Cortex of kidney (tissue), 1 donor: ENCODE results near the gene MCM7.

ENCODE experiments used
- DNase-seq: peaks from one replicate; lab custom pipeline; 2025; lab: John Stamatoyannopoulos, UW

MCM7 gene

DNA sequence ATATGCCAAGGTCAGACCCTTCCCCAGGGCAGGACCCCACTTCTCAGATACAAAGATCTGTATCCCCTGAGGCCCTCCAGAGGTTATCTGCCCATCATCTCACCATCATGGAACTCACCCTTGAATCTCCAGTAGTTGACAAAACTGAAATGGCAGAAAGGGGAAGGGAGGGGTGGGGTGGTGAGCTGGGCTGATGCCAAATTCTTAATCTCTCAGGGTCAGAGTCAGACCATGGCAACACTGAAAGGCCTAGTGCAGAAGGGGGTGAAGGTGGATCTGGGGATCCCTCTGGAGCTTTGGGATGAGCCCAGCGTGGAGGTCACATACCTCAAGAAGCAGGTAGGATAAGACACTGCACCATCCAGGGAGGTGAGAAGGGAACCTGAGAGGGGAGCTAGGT lies 21.4 kb upstream of the MCM7 start:
- no peak for DNase-seq

DNA sequence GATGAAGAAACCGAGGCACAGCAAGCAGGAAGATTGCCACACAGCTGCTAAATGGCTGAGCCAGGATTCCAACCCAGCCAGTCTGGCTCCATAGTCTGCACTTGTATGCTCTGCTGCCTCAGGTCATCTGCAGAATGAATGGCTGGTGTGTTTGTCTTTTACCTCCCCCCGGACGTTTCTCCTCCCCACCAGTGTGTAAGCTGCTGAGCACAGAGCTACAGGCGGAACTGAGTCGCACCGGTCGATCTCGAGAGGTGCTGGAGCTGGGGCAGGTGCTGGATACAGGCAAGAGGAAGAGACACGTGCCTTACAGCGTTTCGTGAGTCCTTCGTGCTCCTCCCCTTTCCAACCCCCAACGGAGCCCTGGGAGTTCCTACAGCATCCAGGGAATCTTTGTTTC lies 20.9 kb upstream of the MCM7 start:
- no peak for DNase-seq

DNA sequence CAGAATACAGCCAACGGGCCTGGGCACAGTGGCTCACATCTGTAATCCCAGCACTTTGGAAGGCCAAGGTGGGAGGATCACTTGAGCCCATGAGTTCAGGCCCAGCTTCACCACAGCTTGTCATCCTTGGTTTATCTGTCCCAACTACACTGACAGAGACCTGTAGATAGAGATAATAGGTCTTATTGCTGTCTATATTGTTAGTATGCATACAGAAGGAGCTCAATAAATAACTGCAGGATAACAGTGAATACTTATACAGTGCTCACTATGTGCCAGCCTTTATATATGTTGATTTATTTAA lies 19.5 kb upstream of the MCM7 start:
- DNase-seq, result no peak

DNA sequence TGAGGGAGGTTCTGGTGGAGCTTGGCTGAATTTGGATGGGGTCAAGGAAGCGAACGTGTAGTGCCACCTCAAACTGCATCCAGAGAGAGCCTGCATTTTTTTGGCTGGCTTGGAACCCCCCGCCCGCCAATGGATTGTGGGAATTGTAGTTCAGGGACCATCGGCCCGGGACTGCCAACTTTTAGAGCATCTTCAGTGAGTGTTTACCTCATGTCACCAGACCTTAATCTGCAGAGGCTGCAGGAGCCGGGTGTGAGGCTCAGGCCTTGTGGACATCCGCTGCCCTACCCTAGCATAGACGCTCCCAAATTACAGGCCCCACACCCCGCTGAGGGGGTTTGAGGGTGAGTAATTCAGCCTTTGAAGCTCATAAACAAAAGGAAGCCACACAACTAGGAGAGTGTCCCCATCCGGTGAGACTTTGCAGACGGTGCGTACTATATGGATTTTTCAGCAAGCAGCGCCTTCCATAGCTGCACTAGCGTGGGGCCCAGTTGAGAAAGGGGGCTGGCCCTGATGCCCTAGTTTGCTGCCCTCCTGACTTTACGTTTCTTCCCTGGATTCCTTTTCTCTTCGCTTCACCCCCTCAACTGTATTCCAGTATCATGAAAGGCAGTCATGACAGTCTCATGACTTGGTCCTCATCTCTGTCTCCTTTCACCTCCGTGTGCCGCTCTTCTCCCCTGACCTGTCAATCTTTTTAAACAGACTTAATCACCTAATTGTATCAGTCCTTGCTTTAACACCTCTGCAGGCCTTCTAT lies 19.0 kb upstream of the MCM7 start:
- no peak for DNase-seq

DNA sequence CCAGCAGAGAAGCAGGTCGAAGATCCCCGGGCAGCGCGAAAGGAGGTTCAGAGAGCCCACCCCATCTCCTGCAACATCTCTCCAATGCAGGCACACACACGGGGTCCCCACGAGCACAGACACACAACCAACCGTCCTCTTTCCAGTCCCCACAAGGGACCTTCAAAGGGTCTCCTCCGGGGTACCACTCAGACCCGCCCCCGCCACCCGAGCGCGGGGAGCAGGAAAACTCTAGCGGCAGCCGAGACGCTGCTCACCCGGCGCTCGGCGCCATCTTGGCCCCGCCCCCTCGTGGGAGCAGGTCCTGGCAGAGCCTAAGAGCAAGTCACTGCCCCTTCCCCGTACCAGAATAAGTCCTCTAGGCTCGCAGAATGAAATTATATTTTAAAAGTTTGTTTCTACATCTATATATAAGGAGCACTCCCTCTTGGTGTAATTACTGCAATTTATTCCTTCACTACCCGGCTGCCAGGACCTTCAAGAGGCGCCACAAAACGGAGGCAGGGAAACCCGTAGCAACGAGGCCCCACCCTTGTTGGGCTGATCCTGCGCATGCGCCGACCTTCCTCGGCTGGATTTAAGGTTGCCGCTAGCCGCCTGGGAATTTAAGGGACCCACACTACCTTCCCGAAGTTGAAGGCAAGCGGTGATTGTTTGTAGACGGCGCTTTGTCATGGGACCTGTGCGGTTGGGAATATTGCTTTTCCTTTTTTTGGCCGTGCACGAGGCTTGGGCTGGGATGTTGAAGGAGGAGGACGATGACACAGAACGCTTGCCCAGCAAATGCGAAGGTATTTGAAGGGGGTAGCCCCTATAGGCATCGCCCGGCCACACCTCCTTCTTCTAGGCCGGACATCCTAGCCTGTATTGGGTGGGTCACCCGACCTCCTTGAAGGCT lies 18.1 kb upstream of the MCM7 start, which contains the start of the genes CNPY4 and TAF6:
TSS of gene CNPY4 (plus strand) at position 563 of the 898 bp plus-strand sequence. CDS start at position 674, 111 bp downstream.
TSS of gene TAF6 (minus strand) at position 287 of the 898 bp plus-strand sequence. CDS start 5,149 bp downstream, outside the sequence.
- no peak for DNase-seq

DNA sequence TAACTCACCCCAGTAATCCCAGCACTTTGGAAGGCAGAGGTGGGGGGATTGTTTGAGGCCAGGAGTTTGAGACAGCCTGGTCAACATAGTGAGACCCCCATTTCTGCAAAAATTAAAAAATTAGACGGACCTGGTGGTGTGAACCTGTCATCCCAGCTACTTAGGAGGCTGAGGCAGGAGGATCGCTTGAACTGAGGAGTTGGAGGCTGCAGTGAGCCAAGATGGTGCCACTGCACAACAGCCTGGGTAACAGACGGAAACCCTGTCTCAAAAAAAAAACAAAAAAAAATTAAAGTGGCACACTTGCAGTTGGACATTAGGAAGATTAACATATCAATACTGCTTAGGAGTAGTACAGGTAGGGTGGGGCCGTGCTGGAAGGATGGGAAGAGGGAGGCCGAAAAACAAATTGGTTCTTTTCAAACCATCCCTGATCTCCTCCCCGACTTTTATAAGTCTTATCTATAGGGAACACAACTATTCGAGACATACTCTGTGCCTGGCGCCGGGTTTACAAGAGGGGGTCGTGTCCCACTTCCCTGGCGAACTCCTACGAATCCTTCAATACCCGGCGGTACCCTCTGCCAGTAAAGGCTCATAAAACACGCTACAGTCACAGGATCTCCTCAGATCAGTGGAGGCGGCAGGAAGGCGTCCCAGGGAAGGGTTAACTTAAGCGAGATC lies 17.3 kb upstream of the MCM7 start:
- no peak for DNase-seq

DNA sequence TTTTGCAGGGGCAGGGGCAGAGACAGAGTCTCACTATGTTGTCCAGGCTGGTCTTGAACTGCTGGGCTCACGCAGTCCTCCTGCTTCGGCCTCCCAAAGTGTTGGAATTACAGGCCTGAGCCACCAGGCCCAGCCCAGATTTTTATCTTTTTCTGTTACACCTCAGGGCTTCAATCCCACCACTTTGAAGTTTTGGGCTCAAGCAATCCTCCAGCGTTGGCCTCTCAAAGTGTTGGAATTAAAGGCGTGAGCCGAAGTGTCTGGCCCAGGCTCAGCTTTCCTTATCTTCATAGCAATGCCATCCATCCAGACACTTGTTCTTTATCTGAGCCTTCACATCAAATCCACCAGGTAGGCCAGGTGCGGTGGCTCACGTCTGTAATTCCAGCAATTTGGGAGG lies 13.8 kb upstream of the MCM7 start:
- DNase-seq, result no peak

DNA sequence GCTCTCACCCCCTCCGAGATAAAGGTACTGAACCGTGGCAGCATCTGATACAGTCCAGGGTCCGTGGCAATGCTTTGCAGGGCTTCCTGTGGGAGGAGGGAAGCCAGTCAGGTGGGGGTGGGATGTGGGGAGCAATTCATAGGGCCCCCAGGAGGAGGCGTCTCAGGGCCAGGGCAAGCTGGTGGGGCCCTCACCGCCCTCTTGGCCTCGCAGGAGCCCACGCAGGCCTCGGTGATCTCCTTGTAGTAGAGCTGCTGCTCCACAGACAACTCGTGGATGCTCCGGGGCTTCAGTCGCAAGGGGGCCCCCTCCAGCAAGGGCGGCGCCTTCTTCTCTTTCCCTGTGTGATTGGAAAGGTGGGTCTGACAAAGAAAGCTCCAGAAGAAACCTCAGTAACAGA lies 10.7 kb upstream of the MCM7 start:
- DNase-seq, result no peak

DNA sequence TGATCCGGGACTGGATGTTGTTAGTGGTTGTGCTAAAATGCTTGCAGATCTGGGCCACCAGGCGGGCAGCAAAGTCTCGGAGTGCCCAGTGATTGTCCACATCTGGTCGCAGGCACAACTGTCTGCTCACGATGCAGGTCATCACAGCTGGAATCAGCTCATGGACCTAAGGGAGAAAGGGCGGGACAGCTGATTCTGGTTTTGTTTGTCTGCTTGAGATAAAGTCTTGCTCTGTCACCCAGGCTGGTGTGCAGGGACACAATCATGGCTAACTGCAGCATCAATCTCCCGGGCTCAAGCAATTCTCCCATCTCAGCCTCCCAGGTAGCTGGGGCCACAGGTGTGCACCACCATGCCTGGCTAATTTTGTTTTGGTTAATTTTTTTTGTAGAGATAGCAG lies 10.0 kb upstream of the MCM7 start:
- DNase-seq, result no peak

DNA sequence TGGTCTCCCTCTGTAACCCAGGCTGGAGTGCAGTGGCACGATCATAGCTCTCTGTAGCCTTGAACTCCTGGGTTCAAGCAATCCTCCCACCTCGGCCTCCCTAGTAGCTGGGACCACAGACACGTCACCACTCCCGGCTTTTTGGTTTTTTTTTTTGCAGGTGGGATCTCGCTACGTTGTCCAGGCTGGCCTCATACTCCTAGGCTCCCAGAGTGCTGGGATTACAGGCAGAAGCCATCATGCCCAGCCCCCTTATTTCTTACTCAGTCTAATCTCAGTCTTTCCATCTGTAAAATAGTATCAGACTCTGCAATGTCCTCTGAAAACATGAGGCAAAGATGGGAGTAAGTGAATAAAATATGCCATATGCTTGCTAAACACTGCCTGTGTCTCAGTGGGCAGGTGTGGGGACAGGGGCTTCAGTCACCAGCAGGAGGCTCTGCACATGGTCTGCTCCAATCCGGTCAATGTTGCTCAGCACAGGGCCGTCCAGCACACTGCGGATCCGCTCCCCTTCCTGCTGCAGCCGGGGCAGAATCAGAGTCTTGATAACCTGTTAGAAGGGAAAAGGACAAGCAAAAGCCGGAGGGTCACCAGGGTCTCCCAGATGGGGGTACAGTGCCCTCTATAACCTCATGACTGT lies 8.4 kb upstream of the MCM7 start:
- no peak for DNase-seq

DNA sequence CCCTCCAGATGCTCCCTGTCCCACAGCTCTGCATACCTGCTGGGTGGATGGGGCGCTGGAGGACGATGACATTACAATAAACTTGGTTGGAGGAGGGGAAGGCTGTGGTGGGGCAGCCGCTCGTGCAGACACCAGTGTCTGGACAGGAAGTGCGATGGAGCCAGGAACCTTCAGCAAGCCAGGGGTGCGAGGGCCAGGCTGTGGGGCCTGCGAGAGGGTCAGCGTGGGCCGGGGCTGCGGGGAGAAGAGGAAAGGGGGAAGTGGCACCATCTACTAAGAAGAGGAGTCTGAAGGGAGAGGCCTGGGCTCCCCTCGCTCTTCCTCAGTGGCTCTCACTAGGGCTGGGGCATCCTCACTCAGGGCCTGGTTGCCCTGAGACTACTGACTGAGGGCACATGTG lies 6.7 kb upstream of the MCM7 start:
- no peak for DNase-seq

DNA sequence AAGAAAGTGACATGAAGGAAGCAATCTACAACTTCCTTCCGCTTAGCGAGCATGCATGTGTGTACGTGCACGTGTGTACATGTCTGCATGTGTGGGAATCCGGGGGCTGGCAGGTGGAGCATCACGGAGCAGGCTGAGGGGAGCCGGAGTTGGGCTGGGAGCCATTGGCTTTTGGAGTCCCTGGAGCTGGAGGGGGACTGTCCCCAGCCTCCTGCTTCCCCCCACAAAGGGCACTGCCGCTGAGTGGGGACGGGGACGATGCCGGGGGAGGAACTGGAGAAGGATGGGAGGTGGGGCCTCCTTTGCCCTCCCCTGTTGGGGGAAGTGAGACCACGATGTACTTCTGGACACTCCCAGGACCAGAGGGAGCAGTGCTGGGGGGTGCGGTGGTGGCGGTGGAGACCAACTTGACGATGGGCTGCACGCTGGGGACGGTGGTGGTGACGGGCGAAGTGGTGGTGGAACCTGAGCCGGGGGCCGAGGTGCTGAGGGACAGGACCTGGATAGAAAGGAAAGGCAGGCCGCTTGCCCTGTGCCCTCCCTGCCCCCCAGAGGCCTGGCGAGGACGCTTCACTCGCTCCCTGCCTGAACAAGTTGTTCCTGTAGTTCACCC lies 6.0 kb upstream of the MCM7 start:
- no peak for DNase-seq

DNA sequence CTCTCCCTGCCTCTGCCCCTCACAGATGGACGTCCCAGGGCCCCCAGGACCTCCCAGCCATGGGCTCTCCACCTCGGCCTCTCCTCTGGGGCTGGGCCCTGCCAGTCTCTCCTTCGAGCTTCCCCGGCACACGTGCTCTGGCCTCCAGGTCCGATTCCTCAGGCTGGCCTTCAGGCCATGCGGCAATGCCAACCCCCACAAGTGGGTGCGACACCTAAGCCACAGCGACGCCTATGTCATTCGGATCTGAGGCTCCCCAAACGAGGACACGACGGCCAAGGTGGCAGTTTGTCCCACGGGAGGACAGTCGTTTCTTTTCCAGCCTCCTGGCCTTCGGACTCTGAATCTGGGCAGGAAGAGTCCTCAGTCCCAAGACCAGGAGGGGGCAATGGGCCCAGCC lies 5.4 kb upstream of the MCM7 start:
- DNase-seq, result no peak

DNA sequence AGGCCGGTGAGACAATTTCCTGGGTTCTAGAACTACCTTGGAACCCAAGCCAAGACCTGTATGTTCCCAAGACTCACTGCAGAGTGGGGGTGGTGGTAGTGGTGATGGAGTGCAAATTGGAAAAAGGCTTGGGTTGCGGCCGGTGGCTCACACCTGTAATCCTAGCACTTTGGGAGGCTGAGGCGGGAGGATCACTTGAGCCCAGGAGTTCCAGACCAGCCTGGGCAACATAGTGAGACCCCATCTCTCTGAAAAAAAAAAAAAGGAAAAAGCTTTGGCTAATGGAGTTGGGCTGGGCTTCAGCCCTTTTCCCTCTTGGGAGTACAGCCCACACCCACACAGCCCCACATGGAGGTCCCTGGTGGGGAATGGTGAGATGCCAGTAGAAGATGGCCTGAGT lies 4.3 kb upstream of the MCM7 start:
- no peak for DNase-seq

DNA sequence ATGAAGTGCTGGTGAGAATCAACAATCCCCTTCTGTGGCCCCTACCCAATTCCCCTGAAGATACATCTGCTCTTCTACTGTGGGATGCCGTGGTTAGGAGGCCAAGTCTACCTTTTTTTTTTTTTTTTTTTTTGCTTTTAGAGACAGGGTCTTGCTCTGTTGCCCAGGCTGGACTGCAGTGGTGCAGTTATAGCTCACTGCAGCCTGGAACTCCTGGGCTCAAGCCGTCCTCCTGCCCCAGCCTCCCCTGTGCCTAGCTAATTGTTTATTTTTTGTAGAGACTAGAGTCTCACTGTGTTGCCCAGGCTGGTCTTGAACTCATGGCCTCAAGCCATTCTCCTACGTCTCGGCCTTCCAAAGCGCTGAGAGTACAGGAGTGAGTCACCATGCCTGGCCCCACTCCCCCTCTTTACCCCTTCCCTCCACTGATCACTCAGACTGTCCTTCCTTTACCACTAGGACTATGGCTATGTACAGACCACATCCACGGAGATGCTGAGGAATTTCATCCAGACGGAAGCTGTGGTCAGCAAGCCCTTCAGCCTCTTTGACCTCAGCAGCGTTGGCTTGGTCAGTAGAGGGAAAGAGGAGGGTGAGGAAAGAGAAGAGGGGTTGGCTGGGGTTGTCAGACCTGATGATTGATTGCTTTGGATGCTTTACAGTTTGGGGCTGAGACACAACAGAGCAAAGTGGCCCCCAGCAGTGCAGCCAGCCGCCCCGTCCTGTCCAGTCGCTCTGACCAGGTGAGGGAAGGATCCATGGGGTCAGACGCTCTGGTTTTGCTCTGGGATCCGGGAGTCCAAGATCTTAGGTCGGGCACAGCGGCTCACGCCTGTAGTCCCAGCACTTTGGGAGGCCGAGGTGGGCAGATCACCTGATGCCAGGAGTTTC lies 2.0 kb upstream of the MCM7 start:
- no peak for DNase-seq

DNA sequence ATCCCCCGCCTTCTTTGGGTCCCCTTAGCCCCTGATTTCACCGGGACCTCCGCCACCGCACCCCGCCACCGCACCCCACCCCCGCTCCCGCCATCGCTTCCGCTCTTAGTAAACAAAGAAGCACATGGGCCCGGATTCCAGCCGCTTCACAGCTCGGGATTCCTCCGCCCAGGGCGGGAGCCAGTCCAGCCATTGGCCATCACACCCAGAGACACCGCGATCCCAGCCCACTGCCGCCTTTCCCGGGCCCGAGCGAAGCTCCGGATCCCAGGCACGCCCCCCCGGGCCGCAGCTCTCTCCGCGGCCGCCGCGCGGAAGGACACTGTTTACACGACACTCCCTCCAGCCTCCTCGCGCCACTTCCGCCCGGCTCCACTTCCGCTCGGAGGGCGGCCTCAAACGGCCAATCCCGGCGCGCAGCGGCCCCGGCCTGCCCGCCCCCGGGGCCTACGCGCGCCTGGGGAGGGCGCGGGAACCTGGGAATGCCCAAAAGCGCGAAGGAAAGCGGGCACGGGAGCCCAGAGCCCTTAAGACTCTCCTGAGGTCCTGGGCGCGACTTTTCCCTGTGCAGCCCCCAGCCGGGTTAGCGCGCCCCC lies 679 bp downstream of the MCM7 start:
- DNase-seq, result peak; percentile 33

DNA sequence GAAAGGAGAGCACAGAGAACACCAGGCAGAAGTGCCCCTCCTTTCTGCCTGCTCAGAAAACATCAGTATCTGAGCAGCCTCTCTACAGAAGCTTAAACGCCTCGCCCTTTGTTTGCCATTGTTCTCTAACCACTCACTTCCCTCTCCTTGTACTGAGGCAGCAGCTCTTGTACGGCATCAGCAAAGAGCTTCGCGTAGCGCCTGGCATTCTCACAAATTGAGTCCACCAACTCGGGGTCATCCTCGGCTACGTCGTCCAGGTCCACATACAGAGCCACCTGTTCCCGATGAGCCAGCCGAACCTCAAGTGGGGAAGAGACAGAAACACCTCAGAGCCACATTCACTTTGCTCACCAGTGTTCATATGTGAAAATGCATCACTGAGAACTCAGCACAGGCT lies 1.7 kb downstream of the MCM7 start:
- DNase-seq, result no peak

DNA sequence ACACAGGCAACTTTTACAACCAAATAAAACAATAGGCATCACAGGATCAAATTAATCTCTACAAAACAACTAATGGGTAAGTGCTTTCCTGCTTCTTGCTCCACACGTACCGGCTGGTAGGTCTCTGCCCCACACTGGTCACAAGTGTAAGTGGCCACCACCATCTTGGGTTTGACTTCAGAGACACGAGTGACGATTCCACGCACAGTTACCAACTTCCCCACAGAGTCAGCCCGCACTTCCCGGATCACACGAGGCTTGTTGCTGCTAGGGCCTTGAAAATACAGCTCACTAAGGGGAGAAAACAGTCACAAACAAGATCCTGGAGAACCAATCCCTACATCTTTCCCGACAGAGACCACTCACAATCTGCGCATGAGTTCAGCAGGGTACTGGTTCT lies 2.3 kb downstream of the MCM7 start:
- no peak for DNase-seq

DNA sequence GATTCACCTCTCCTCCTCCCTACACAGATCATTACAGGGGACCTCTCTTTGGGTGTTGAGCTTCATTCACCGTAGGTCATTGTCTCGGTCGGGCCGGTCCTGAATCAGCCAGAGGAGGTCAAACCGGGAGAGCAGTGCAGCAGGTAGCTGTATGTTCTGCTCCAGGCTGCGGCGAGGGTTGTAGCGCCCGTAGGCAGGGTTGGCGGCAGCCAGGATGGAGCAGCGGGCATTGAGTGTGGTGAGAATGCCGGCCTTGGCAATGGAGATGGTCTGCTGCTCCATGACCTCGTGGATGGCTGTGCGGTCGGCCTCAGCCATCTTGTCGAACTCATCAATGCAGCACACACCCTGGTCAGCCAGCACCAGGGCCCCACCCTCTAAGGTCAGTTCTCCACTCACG lies 5.5 kb downstream of the MCM7 start:
- no peak for DNase-seq

DNA sequence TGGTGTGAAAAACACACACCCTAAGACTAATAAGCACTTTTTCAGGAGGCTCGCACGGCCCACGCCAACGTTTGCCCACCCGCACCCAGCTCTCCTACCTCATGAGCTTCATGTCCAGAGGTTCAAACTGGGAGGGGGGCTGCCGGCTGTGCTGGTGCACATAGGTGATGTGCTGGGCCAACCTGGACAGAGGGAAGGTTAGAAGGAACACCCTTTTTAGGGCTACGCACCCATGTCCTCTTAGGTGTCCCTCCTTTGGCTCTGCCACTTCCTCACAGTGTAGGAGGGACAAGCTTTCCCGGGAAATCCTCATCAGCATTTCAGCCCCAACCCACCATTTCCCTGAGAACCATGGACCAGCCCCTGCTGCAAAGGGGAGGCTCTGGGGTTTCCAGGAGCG lies 5.9 kb downstream of the MCM7 start:
- no peak for DNase-seq
